A549 (cell line): ENCODE measurements around the gene C20orf96. TPM values are rescaled to one million over a fixed set of nuclear protein-coding genes. Genes with fewer than 3 reads are reported as not detected.

Source experiments
- ATAC-seq, 2 experiments: fragments of 200-7000 bp in 1 of 2; fragments of >200 bp in 1 of 2; cut with Nextera tagmentation in 1 of 2; cut with Tn5 transposase in 1 of 2; 3 replicates each; pipeline versions ENCODE4 v1.8.0 to v1.9.1; 2018 to 2020; ENCODE audit warnings: mild to moderate bottlenecking in 1 of 2, moderate library complexity in 1 of 2
- CTCF ChIA-PET: fragments of 300-600 bp; sonication (Branson Sonifier 250); formaldehyde crosslinking; extraction: SDS; loops from one replicate; lab custom pipeline; 2021; ENCODE audit warnings: antibody characterized with exemption, inconsistent platforms; lab: Yijun Ruan, JAX
- POLR2A ChIA-PET: fragments of 350-600 bp; formaldehyde crosslinking; extraction: SDS; loops from one replicate; lab custom pipeline; 2021; ENCODE audit warnings: antibody characterized with exemption, inconsistent platforms; lab: Yijun Ruan, JAX
- DNase-seq, 2 experiments: peaks; one replicate each; pipeline versions ENCODE4 v3.0.0 to v3.0.0-alpha.2; 2011 to 2016; ENCODE audit warnings: low read depth in 1 of 2, low spot score in 1 of 2
- FAIRE-seq: peaks from 2 replicates; lab custom pipeline; 2011; peaks lifted over from hg19 to GRCh38; lab: Jason Lieb, UNC
- H3K27ac ChIP-seq, 2 experiments: fragments of >200 bp; sonication (Bioruptor Twin); formaldehyde crosslinking; 3 replicates each; pipeline ENCODE4 v1.5.1; 2016 to 2017
- H3K4me1 ChIP-seq: fragments of >200 bp; sonication (Bioruptor Twin); formaldehyde crosslinking; 3 replicates; pipeline ENCODE4 v1.6.1; 2016
- H3K4me2 ChIP-seq: fragments of >200 bp; sonication (Bioruptor Twin); formaldehyde crosslinking; 3 replicates; pipeline ENCODE4 v1.6.1; 2016
- H3K4me3 ChIP-seq: fragments of >200 bp; sonication (Bioruptor Twin); formaldehyde crosslinking; 3 replicates; pipeline ENCODE4 v1.5.1; 2016
- H3K9me3 ChIP-seq: fragments of >200 bp; sonication (Bioruptor Twin); formaldehyde crosslinking; 3 replicates; pipeline ENCODE4 v1.6.1; 2016
- BHLHE40 ChIP-seq: IDR thresholded peaks from 2 replicates; pipeline ENCODE4 v1.6.1; 2012; ENCODE audit warnings: low read depth, low read length, inconsistent platforms
- CBX8 ChIP-seq: fragments of 200-600 bp; sonication (generic); IDR thresholded peaks from 2 replicates; pipeline ENCODE4 v1.6.1; 2016
- CEBPB ChIP-seq, 2 experiments: fragments of >200 bp in 1 of 2; sonication (Bioruptor Twin) in 1 of 2; formaldehyde crosslinking in 1 of 2; IDR thresholded peaks; 2 replicates each; pipeline ENCODE4 v1.6.1; 2012 to 2016
- CHD2 ChIP-seq: fragments of 150-350 bp; IDR thresholded peaks from 2 replicates; pipeline ENCODE4 v1.6.1; 2014; ENCODE audit warnings: low read length; ENCODE audit not compliant: partially characterized antibody
- EHF ChIP-seq: fragments of 250-450 bp; sonication (Bioruptor Pico); IDR thresholded peaks from 2 replicates; pipeline ENCODE4 v1.5.0; 2020; ENCODE audit warnings: mild to moderate bottlenecking
- EHMT2 ChIP-seq: fragments of 200-600 bp; sonication (generic); IDR thresholded peaks from 2 replicates; pipeline ENCODE4 v1.6.1; 2016; ENCODE audit warnings: antibody characterized with exemption, low read depth, mild to moderate bottlenecking, moderate library complexity
- EP300 ChIP-seq, 2 experiments: fragments of >200 bp; sonication (Bioruptor Twin); formaldehyde crosslinking; IDR thresholded peaks; 2 replicates in 1 of 2; 3 replicates in 1 of 2; pipeline ENCODE4 v1.6.1; 2016 to 2017
- ESRRA ChIP-seq: fragments of 150-350 bp; IDR thresholded peaks from 2 replicates; pipeline ENCODE4 v1.6.1; 2014; ENCODE audit warnings: mild to moderate bottlenecking, low read length, borderline replicate concordance
- FOSL2 ChIP-seq, 2 experiments: fragments of 450-650 bp in 1 of 2; fragments of >200 bp in 1 of 2; sonication (Bioruptor Twin) in 1 of 2; formaldehyde crosslinking; IDR thresholded peaks; 2 replicates each; pipeline versions ENCODE4 v1.5.0 to v1.6.1; 2016 to 2020; ENCODE audit warnings: mild to moderate bottlenecking in 1 of 2, moderate library complexity in 1 of 2
- GATA3 ChIP-seq: IDR thresholded peaks from 2 replicates; pipeline ENCODE4 v1.6.1; 2012; ENCODE audit warnings: borderline replicate concordance
- HDAC2 ChIP-seq: fragments of 200-600 bp; sonication (generic); IDR thresholded peaks from 2 replicates; pipeline ENCODE4 v1.6.1; 2016
- MAZ ChIP-seq: fragments of 150-350 bp; IDR thresholded peaks from 2 replicates; pipeline ENCODE4 v1.6.1; 2014; ENCODE audit warnings: antibody characterized with exemption, low read depth, low read length, borderline replicate concordance
- MYC ChIP-seq: IDR thresholded peaks from 2 replicates; pipeline ENCODE4 v1.6.1; 2012; ENCODE audit warnings: mild to moderate bottlenecking, inconsistent platforms, low read length, improper control_type of control experiment, borderline replicate concordance
- NPAS2 ChIP-seq: fragments of 250-450 bp; sonication (Bioruptor Pico); IDR thresholded peaks from 2 replicates; pipeline ENCODE4 v1.8.0; 2022; ENCODE audit warnings: mild to moderate bottlenecking, moderate library complexity, borderline replicate concordance
- NR3C1 ChIP-seq: fragments of >200 bp; sonication (Bioruptor Twin); formaldehyde crosslinking; IDR thresholded peaks from 3 replicates; pipeline ENCODE4 v1.6.1; 2017
- POLR2A ChIP-seq: IDR thresholded peaks from 2 replicates; pipeline ENCODE4 v1.6.1; 2012; ENCODE audit warnings: mild to moderate bottlenecking, low read length
- POLR2AphosphoS2 ChIP-seq: conservative IDR thresholded peaks from 2 replicates; pipeline ENCODE4 v1.6.1; 2012; ENCODE audit warnings: low read length, improper control_type of control experiment, inconsistent platforms
- RARB ChIP-seq: fragments of 250-450 bp; sonication (Bioruptor Pico); IDR thresholded peaks from 2 replicates; pipeline ENCODE4 v1.8.0; 2021; ENCODE audit warnings: mild to moderate bottlenecking, moderate library complexity
- RCOR1 ChIP-seq: fragments of 150-350 bp; IDR thresholded peaks from 2 replicates; pipeline ENCODE4 v1.6.1; 2014; ENCODE audit warnings: antibody characterized with exemption, low read length, low read depth
- RFX5 ChIP-seq: fragments of 450-650 bp; IDR thresholded peaks from 2 replicates; pipeline ENCODE4 v1.7.1; 2014; ENCODE audit warnings: antibody characterized with exemption, mild to moderate bottlenecking, moderate library complexity
- RNF2 ChIP-seq: fragments of 200-600 bp; sonication (generic); IDR thresholded peaks from 2 replicates; pipeline ENCODE4 v1.6.1; 2016; ENCODE audit warnings: low read depth, mild to moderate bottlenecking, antibody characterized with exemption, moderate library complexity, borderline replicate concordance
- SMC3 ChIP-seq: fragments of >200 bp; sonication (Bioruptor Twin); formaldehyde crosslinking; IDR thresholded peaks from 3 replicates; pipeline ENCODE4 v1.6.1; 2018; ENCODE audit warnings: inconsistent platforms
- SREBF2 ChIP-seq: fragments of 450-650 bp; IDR thresholded peaks from 2 replicates; pipeline ENCODE4 v1.6.1; 2014; ENCODE audit warnings: mild to moderate bottlenecking, moderate library complexity
- TFCP2L1 ChIP-seq: fragments of 250-450 bp; sonication (Bioruptor Pico); IDR thresholded peaks from 2 replicates; pipeline ENCODE4 v1.5.0; 2021; ENCODE audit warnings: mild to moderate bottlenecking
- TP53 ChIP-seq: fragments of 250-450 bp; sonication (Bioruptor Pico); IDR thresholded peaks from 2 replicates; pipeline ENCODE4 v1.5.0; 2021; ENCODE audit warnings: mild to moderate bottlenecking, moderate library complexity
- ZNF302 ChIP-seq: fragments of 250-450 bp; sonication (Bioruptor Pico); IDR thresholded peaks from 2 replicates; pipeline ENCODE4 v1.9.0; 2021; ENCODE audit warnings: inconsistent platforms, mild to moderate bottlenecking, moderate library complexity
- WGBS: methylation state at CpG from one replicate; pipeline ENCODE4 v1.1.6; 2017; ENCODE audit errors: missing lambda C conversion rate; 5-methylcytosine and 5-hydroxymethylcytosine counted together
- polyA plus RNA-seq, 4 experiments: library from polyadenylated mRNA; depleted of rRNA in 3 of 4; stranded (reverse); fragments of >200 nt; fragmentation: RNase III in 1 of 4; extraction: RNeasy Plus Mini Kit Qiagen cat#74134 plus additional on column Dnase treatment in 1 of 4; gene quantifications; 2 replicates in 3 of 4; 3 replicates in 1 of 4; pipeline ENCODE4 v1.2.3, GENCODE V29; 2011 to 2017
- TF ChIP-seq, protein P1 (sequence below): fragments of >200 bp; sonication (Bioruptor Twin); formaldehyde crosslinking; IDR thresholded peaks from 2 replicates; pipeline ENCODE4 v1.6.1; 2016
- TF ChIP-seq, protein P2 (sequence below): fragments of 250-450 bp; sonication (Bioruptor Pico); IDR thresholded peaks from 2 replicates; pipeline ENCODE4 v1.5.0; 2020; ENCODE audit warnings: low read depth, mild to moderate bottlenecking, moderate library complexity
- TF ChIP-seq, protein P3 (sequence below): fragments of >200 bp; sonication (Bioruptor Twin); formaldehyde crosslinking; IDR thresholded peaks from 3 replicates; pipeline ENCODE4 v1.5.1; 2016
- TF ChIP-seq, protein P4 (sequence below): IDR thresholded peaks from 2 replicates; pipeline ENCODE4 v1.6.1; 2012; ENCODE audit warnings: low read depth, borderline replicate concordance
- TF ChIP-seq, protein P5 (sequence below): fragments of 150-350 bp; IDR thresholded peaks from 2 replicates; pipeline ENCODE4 v1.6.1; 2014; ENCODE audit warnings: low read depth, mild to moderate bottlenecking, low read length
- TF ChIP-seq, protein P6 (sequence below): fragments of 250-450 bp; sonication (Bioruptor Pico); IDR thresholded peaks from 2 replicates; pipeline ENCODE4 v1.5.0; 2021; ENCODE audit warnings: mild to moderate bottlenecking, moderate library complexity, borderline replicate concordance
- TF ChIP-seq, protein P7 (sequence below): fragments of 450-650 bp; IDR thresholded peaks from 2 replicates; pipeline ENCODE4 v1.6.1; 2014; ENCODE audit warnings: antibody characterized with exemption

C20orf96 gene
- polyA plus RNA-seq, 2 of the 4 experiments (the other 2 are of a cell fraction) = 20.9 to 23.9 TPM

DNA sequence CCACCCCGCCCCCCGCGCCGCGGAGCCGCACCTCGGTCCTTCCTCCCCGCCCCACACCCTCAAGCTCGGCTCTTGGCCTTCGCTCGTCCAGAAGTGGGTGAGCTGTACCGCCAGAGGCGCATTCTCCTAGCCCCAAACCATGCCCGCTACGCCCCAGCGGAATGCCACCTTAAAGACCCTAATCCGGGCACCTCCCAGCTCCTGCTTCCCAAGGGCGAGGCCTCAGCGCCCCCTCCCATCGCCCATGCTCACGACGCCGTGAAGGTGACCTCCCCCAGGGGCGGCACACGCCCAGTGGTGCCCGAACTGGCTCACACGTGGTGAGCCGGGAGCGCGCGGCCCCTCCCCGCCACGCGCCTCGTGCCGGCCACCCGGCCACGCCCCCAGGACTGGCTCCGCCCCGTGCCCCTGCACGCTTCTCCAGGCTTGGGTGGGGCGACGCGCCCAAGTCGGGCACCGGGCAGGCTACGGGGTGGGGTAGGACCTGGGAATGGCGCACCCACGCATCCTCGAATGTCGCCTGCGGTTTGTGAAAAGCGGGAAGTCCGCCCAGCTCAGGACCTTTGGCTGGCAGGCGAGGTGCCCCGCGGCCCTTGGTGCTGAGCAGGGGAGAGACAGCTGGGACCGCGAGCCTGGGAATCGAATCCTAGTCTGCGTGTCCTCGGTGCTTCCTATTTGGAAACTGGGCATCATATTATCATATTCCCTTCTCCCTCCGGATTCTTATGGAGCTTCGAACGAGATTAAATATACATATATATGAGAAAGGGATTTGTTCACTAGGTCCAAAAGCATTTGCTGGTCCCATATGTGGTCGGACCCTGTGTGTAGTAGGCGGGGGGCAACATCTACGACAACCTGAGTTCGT is 33.9 kb upstream of the C20orf96 start:
- DNase-seq (peak; percentile 93 to 96), ATAC-seq (peak; percentile 50 to 81), FAIRE-seq (no peak)
- POLR2A ChIA-PET = interaction anchor here (0.6 to 3.8 kb wide), 14 partner anchors 10 to 136 kb away, joined by 3 to 69 read pairs (median 3); partner anchors contain the start of genes NRSN2, TRIB3 and ZCCHC3
- Histone ChIP-seq H3K27ac (peak overlapping the region; percentile 95 to 99), H3K4me2 (peak overlapping the region; percentile 74), H3K4me3 (peak overlapping the region; percentile 95), H3K9me3 (no peaks in the 10 kb centered on the region), H3K4me1 (peaks cover 28% of the 10 kb centered on the region)
- CTCF ChIA-PET = interaction anchor here (0.6 to 2.5 kb wide), 11 partner anchors 10 to 107 kb away, joined by 3 to 9 read pairs (median 5); no protein-coding TSS in a partner anchor
- WGBS = 1% methylated on average over 35 of the region's 69 CpGs
- TF ChIP-seq RNF2 (0 out of 2 replicates have a peak, but pooled peaks have one; percentile 42), RARB (no peak), POLR2A (peak; percentile 63), RCOR1 (no peak), CEBPB (IDR thresholded peaks at IDR 0.05) (no peak), CBX8 (no peak), SREBF2 (no peak), POLR2AphosphoS2 (no peak), EHF (CRISPR knock-in tag) (no peak), ESRRA (peak; percentile 90), NR3C1 (no peak), EP300 (IDR thresholded peaks at IDR 0.05) (no peak), NPAS2 (CRISPR knock-in tag) (peak; percentile 96), TP53 (CRISPR knock-in tag) (0 out of 2 replicates have a peak, but pooled peaks have one; percentile 71), FOSL2 (IDR thresholded peaks at IDR 0.05) (no peak), FOSL2 (CRISPR knock-in tag; IDR thresholded peaks at IDR 0.05) (peak; percentile 32), TFCP2L1 (CRISPR knock-in tag) (peak; percentile 82), HDAC2 (no peak), GATA3 (peak; percentile 65; the same call in 1 of the 2 replicates), BHLHE40 (peak; percentile 97), SMC3 (peak; percentile 41; the same call in 2 of the 3 replicates), CHD2 (no peak), MYC (peak; percentile 100), ZNF302 (CRISPR knock-in tag) (no peak), EHMT2 (no peak), MAZ (no peak; the same call in 1 of the 2 replicates), RFX5 (peak; percentile 93)
- TF ChIP-seq, protein P1, sequence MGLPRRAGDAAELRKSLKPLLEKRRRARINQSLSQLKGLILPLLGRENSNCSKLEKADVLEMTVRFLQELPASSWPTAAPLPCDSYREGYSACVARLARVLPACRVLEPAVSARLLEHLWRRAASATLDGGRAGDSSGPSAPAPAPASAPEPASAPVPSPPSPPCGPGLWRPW = no peak
- TF ChIP-seq, protein P2, sequence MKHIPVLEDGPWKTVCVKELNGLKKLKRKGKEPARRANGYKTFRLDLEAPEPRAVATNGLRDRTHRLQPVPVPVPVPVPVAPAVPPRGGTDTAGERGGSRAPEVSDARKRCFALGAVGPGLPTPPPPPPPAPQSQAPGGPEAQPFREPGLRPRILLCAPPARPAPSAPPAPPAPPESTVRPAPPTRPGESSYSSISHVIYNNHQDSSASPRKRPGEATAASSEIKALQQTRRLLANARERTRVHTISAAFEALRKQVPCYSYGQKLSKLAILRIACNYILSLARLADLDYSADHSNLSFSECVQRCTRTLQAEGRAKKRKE (CRISPR knock-in tag) = peak; percentile 19; the same call in 1 of the 2 replicates
- TF ChIP-seq, protein P3, sequence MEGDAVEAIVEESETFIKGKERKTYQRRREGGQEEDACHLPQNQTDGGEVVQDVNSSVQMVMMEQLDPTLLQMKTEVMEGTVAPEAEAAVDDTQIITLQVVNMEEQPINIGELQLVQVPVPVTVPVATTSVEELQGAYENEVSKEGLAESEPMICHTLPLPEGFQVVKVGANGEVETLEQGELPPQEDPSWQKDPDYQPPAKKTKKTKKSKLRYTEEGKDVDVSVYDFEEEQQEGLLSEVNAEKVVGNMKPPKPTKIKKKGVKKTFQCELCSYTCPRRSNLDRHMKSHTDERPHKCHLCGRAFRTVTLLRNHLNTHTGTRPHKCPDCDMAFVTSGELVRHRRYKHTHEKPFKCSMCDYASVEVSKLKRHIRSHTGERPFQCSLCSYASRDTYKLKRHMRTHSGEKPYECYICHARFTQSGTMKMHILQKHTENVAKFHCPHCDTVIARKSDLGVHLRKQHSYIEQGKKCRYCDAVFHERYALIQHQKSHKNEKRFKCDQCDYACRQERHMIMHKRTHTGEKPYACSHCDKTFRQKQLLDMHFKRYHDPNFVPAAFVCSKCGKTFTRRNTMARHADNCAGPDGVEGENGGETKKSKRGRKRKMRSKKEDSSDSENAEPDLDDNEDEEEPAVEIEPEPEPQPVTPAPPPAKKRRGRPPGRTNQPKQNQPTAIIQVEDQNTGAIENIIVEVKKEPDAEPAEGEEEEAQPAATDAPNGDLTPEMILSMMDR = no peak; the same call in 2 of the 3 replicates
- TF ChIP-seq, protein P4, sequence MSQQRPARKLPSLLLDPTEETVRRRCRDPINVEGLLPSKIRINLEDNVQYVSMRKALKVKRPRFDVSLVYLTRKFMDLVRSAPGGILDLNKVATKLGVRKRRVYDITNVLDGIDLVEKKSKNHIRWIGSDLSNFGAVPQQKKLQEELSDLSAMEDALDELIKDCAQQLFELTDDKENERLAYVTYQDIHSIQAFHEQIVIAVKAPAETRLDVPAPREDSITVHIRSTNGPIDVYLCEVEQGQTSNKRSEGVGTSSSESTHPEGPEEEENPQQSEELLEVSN = peak; percentile 95
- TF ChIP-seq, protein P5, sequence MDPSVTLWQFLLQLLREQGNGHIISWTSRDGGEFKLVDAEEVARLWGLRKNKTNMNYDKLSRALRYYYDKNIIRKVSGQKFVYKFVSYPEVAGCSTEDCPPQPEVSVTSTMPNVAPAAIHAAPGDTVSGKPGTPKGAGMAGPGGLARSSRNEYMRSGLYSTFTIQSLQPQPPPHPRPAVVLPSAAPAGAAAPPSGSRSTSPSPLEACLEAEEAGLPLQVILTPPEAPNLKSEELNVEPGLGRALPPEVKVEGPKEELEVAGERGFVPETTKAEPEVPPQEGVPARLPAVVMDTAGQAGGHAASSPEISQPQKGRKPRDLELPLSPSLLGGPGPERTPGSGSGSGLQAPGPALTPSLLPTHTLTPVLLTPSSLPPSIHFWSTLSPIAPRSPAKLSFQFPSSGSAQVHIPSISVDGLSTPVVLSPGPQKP = no peak
- TF ChIP-seq, protein P6, sequence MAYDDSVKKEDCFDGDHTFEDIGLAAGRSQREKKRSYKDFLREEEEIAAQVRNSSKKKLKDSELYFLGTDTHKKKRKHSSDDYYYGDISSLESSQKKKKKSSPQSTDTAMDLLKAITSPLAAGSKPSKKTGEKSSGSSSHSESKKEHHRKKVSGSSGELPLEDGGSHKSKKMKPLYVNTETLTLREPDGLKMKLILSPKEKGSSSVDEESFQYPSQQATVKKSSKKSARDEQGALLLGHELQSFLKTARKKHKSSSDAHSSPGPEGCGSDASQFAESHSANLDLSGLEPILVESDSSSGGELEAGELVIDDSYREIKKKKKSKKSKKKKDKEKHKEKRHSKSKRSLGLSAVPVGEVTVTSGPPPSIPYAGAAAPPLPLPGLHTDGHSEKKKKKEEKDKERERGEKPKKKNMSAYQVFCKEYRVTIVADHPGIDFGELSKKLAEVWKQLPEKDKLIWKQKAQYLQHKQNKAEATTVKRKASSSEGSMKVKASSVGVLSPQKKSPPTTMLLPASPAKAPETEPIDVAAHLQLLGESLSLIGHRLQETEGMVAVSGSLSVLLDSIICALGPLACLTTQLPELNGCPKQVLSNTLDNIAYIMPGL (CRISPR knock-in tag) = no peak
- TF ChIP-seq, protein P7, sequence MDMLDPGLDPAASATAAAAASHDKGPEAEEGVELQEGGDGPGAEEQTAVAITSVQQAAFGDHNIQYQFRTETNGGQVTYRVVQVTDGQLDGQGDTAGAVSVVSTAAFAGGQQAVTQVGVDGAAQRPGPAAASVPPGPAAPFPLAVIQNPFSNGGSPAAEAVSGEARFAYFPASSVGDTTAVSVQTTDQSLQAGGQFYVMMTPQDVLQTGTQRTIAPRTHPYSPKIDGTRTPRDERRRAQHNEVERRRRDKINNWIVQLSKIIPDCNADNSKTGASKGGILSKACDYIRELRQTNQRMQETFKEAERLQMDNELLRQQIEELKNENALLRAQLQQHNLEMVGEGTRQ = peak; percentile 86
